GM21360 (cell line): Measurements from ENCODE around the gene HSPBAP1.
"Not testable (repeated sequence)": the region's sequence is repeated elsewhere in the genome, so short reads cannot be mapped to it uniquely, and the experiment has no call there.

Source experiments
- ATAC-seq: cut with Tn5 transposase; IDR thresholded peaks from one replicate; pipeline ENCODE4 v1.9.1; 2021; ENCODE audit warnings: mild to moderate bottlenecking, moderate library complexity; ENCODE audit not compliant: unreplicated experiment

The HSPBAP1 gene

GRCh38 chr3:122742234-122742633 is 51.4 kb downstream of the HSPBAP1 start:
- no peak for ATAC-seq

- ATAC-seq: no peak
Measured at GRCh38 chr3:122739172-122739571, 54.5 kb downstream of the HSPBAP1 start.

DNA sequence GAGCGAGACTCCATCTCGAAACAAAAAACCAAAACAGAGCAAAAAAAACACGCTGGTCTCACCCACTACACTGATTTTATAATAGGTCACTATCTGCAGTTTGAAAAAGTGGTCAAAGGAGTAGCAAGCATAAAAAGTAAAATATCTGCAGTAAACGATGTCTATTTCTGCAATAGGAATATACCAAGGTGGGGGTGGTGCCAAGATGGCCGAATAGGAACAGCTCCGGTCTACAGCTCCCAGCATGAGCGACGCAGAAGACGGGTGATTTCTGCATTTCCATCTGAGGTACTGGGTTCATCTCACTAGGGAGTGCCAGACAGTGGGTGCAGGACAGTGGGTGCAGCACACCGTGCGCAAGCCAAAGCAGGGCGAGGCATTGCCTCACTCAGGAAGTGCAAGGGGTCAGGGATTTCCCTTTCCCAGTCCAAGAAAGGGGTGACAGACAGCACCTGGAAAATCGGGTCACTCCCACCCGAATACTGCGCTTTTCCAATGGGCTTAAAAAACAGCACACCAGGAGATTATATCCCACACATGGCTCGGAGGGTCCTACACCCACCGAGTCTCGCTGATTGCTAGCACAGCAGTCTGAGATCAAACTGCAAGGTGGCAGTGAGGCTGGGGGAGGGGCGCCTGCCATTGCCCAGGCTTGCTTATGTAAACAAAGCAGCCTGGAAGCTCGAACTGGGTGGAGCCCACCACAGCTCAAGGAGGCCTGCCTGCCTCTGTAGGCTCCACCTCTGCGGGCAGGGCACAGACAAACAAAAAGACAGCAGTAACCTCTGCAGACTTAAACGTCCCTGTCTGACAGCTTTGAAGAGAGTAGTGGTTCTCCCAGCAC is 60.7 kb downstream of the HSPBAP1 start:
- not testable (repeated sequence) for ATAC-seq

DNA sequence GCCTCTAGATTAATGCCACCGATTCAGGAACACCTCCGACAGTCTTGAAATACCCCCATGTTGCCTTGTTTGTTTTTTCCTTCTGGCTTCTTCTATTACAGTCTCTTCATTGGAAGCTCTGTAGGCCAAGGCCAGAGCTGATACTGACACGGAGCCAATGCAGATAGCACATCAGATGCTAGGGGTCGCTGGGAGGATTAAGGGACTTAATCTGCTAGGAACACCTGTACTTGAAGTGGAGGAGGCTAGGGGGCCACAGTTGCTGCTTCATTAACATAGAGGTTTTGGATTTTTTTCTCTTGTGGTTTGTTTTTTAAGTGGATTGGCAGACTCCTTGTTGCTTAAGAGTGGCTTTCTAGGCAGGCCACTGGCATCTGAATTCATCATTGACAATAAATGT is 63.4 kb downstream of the HSPBAP1 start:
- no peak for ATAC-seq

GRCh38 chr3:122728756-122729514 is 64.7 kb downstream of the HSPBAP1 start:
- ATAC-seq: no peak

DNA sequence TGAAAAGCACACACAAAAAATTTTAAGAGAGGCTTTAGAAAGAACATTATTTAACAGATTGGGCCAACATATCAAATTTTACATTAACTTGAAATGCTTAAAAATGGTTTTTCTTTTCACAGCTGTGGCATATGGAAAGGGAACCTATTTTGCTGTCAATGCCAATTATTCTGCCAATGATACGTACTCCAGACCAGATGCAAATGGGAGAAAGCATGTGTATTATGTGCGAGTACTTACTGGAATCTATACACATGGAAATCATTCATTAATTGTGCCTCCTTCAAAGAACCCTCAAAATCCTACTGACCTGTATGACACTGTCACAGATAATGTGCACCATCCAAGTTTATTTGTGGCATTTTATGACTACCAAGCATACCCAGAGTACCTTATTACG is 65.4 kb downstream of the HSPBAP1 start:
- ATAC-seq: no peak

DNA sequence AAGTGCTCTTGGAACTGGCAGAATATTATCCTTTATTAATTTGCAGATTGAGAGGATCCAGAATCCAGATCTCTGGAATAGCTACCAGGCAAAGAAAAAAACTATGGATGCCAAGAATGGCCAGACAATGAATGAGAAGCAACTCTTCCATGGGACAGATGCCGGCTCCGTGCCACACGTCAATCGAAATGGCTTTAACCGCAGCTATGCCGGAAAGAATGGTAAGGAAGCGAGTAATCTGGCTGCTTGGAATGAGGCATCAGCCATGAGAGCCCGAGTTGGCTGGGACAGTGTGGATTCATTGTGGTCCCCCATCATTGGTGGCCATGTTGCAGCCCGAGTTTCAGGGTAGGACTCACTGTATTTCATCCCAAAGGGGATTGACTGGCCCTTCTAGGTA is 65.9 kb downstream of the HSPBAP1 start:
- ATAC-seq: no peak

DNA sequence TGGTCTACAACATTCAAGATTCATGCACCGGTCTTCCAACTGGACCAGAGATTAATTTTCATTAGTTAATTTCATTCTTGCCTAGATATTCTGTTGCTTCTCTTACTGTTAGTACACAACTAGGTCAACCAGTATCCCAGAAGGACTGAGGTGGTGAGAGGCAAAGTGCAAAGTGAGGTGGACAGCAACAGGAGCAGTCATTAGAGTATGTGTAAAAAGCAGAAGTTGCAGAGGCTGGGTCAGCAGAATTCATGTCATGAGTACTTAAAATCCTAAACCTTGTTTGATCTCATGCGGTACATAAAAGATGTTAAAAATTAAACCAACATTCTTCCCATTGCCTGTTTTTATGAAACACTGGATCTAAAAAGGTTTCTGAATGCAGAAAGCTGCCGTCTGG is 66.3 kb downstream of the HSPBAP1 start:
- ATAC-seq: no peak

GRCh38 chr3:122725106-122725505 is 68.5 kb downstream of the HSPBAP1 start:
- no peak for ATAC-seq

DNA sequence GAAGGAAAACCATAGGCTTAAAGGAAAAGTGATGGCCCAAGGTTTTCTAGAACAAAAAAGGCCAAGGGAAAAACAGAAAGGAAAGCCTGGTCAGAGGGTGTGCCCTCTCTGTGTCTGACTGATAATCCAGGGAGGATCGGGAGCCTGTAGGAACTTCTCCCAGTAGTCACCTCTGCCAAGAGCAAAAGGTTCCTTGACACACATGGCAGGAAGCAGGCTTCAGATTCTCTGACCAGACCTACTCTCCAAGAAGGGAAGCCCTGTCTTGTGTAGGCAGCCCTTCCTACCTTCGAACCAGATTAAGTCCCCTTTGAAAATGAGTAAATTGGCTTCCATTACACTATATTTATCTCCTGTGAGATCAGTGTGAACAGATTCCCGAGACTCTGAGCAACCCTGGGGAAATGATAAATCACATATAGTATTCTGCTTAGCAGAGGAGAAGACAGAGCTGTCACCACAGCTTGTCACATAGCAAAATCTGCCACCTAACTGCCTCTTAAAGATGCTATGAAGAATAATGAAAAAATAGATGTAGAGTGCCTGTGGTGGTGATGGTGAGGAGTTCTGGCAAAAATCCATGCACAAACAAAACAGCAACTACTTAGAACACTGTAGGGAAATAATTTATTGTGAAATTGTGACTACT is 74.2 kb downstream of the HSPBAP1 start:
- ATAC-seq: no peak

DNA sequence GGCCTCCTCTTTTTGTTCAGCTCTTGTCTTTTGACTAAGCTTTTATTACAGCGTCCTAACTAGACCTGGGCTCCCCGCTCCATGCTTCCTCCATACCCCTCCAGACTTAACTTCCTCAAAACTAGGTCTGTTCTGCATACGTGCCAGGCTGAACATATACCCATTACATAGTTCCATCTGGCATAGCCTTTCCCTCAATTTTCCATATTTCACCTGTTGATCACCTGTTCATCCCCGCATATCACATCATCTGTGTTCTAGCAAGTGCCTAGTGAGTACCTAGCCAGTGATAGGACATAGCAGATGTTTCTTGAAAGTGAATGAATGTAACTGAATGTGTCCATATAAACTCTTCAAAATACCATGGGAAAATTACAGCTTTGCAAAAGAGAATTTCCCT is 77.0 kb downstream of the HSPBAP1 start:
- ATAC-seq: no peak

GRCh38 chr3:122714273-122714672 is 79.4 kb downstream of the HSPBAP1 start:
- ATAC-seq: no peak

DNA sequence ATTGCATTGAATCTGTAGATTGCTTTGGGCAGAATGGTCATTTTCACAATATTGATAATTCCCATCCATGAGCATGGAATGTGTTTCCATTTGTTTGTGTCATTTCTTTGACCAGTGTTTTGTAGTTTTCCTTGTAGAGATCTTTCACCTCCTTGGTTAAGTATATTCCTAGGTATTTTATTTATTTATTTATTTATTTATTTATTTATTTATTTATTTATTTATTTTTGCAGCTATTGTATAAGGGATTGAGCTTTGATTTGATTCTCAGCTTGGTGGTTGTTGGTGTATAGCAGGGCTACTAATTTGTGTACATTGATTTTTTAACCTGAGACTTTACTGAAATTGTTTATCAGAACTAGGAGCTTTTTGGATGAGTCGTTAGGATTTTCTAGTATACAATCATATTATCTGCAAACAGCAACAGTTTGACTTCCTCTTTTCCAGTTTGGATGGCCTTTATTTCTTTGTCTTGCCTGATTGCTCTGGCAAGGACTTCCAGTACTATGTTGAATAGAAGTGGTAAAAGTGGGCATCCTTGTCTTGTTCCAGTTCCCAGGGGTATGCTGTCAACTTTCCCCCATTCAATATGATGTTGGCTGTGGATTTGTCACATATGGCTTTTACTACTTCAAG is 82.9 kb downstream of the HSPBAP1 start:
- not testable (repeated sequence) for ATAC-seq

DNA sequence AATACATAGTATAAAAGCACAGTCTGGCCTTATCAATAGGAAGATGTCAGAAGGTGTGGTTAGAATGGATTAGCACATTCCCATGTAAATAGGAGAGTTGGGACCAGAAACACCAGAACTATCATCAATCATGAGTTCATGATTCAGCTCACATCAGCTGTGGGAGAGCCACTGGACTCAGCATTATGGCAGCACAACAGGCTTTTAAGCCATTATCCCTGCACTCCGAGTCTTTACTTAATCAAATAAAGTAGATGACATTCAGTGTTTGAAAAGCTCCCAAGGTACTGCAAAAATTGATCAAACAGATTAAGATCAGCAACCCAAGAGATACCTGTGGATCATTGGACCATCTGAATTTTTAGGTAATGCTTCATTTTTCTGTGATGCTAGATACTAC is 88.3 kb downstream of the HSPBAP1 start:
- no peak for ATAC-seq

DNA sequence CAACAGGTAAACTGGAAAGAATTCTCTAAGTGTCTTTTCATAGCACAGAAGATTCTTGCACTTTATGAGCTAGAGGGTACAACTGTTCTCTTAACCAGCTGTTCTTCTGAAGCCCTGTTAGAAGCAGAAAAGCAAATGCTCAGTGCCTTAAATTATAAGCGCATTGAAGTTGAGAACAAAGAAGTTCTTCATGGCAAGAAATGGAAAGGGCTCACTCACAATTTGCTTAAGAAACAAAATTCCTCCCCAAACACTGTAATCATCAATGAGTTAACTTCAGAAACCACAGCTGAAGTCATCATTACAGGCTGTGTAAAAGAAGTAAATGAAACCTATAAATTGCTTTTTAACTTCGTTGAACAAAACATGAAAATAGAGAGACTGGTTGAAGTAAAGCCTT is 93.4 kb downstream of the HSPBAP1 start:
- no peak for ATAC-seq

DNA sequence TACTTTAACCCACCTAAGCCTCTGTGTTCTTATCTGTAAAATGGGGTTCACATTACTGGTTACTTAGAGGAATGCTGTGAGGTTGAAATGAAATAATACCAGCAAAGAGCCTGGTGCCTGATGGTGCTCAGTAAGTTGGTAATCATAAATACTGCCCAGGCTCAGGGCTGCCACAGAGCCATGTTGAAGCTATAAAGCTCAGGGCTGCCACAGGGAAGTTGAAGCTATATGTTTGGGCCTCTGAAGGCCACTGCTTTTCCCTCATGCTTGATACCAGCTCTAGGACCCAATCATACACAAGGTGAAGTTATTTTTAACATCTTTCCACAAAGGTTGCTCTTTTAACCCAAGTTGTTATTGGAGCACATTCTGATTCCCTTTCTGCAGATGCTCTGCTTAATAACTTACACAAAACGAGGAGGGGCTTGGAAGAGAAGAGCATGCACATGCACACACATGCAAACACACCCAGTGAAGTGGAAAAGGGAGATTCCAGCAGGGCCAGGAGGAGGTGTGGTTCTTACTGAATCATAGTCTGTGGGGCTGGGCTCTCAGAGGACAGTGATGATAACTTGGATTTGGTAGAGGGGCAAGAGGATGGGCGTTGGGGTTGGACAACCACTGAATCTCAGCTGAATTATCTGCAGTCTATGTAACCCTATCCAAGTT is 95.5 kb downstream of the HSPBAP1 start:
- peak; percentile 77 for ATAC-seq

- no peak for ATAC-seq
Measured at GRCh38 chr3:122695927-122696561, 97.6 kb downstream of the HSPBAP1 start.

DNA sequence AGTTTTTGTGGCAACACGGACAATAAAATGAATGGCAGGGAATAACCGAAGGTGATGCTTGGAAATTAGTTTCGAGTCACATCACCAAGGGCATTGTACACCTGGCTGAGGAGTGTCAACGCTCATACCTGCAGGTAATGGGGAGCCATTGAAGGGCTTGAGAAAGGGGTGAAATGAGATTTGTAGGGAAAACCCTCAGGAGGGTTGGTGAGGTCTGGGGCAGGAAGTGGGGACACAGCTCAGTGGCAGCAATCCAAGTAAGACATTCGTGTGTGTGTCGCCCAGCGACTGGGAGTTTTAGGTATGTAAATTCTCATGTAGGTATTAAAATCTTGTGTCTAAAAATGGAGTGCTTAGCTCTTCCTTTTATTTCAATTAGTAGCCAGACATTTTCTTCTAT is 98.7 kb downstream of the HSPBAP1 start:
- no peak for ATAC-seq

GRCh38 chr3:122692674-122693073 is 101.0 kb downstream of the HSPBAP1 start:
- no peak for ATAC-seq

GRCh38 chr3:122691195-122691594 is 102.4 kb downstream of the HSPBAP1 start:
- peak; percentile 69 for ATAC-seq
